ENCODE data around the gene SLC6A8. TPM values are rescaled to one million over a fixed set of nuclear protein-coding genes. Genes with fewer than 3 reads are reported as not detected.
A peak's percentile ranks its signal among the peaks of the same experiment; 100 is the strongest.

The SLC6A8 gene
- total and polyA plus RNA-seq, 2 donors from 2014 or later: 79.7 to 110 TPM

DNA sequence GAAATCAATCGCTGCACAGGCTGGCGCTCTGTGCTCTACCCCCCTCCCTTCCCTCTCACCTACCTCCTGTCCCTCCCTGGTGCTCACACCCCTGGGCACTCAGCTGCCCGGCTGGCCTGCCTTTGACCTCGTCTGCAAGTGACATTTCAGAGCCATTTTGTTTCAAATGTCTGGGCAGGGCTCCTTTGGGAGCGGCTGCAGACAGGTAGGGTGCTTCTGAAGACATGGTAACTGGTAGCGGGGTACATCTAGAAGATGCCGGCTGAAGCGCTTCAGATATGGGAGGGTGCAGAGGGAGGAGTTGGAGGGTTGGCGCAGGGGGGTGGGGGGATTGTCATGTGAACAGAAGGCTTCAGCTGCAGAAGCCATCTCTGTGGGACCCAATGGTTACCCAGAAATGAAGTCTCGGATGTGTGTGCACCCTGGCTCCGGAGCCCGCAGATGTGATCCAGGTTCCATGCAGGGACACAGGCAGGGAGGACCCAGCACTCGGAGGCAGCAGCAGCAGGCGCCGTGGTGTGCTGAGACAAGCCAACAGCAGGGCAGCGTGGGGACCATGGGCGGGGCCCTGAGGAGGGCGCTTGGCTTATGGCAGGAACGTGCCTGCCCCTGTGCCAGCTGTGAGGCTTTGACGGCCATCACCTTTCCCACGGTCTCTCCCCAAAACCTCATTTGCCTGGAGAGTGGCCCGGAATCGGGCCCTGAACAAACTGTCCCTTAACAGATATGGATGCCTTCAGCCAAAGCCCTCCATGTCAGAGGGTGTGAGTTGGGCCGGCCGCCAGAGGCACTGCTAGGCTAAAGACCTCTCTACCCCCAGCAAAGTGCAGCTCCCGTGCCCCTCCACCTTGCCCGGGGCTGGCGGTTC is 48.3 kb upstream of the SLC6A8 start:
- Histone ChIP-seq H3K27me3 (ENCODE audit: control insufficient read depth, insufficient read depth, low read length) (peaks cover 3% of the 10 kb centered on the region), H3K4me1 (ENCODE audit: control insufficient read depth in 2 of 3, insufficient read depth in 2 of 3, low read depth in 1 of 3, low read length in 3 of 3) (peaks cover 0 to 6% (median 0%) of the 10 kb centered on the region in 3 donors), H3K4me3 (ENCODE audit: low read length in 3 of 3) (no peak overlapping the region), H3K27ac (ENCODE audit: low read depth in 2 of 2, low read length in 2 of 2) (no peak overlapping the region), H3K9me3 (ENCODE audit: control insufficient read depth in 2 of 3, insufficient read depth in 1 of 3, low read length in 3 of 3) (no peaks in the 10 kb centered on the region), H3K9ac (ENCODE audit: low read length in 3 of 3) (no peak overlapping the region), H3K36me3 (ENCODE audit: control insufficient read depth in 2 of 3, insufficient read depth in 3 of 3, low read length in 3 of 3) (no peaks in the 10 kb centered on the region)
- intact Hi-C loops (cut with DNase I): no loop called here
- FAIRE-seq (no peak), DNase-seq (peak in 2 of 5 donors; percentile 38 to 41)
- TF ChIP-seq, protein P1, sequence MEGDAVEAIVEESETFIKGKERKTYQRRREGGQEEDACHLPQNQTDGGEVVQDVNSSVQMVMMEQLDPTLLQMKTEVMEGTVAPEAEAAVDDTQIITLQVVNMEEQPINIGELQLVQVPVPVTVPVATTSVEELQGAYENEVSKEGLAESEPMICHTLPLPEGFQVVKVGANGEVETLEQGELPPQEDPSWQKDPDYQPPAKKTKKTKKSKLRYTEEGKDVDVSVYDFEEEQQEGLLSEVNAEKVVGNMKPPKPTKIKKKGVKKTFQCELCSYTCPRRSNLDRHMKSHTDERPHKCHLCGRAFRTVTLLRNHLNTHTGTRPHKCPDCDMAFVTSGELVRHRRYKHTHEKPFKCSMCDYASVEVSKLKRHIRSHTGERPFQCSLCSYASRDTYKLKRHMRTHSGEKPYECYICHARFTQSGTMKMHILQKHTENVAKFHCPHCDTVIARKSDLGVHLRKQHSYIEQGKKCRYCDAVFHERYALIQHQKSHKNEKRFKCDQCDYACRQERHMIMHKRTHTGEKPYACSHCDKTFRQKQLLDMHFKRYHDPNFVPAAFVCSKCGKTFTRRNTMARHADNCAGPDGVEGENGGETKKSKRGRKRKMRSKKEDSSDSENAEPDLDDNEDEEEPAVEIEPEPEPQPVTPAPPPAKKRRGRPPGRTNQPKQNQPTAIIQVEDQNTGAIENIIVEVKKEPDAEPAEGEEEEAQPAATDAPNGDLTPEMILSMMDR (IDR thresholded peaks at IDR 0.05; ENCODE audit: borderline replicate concordance, extremely low read depth, insufficient read depth): no peak

DNA sequence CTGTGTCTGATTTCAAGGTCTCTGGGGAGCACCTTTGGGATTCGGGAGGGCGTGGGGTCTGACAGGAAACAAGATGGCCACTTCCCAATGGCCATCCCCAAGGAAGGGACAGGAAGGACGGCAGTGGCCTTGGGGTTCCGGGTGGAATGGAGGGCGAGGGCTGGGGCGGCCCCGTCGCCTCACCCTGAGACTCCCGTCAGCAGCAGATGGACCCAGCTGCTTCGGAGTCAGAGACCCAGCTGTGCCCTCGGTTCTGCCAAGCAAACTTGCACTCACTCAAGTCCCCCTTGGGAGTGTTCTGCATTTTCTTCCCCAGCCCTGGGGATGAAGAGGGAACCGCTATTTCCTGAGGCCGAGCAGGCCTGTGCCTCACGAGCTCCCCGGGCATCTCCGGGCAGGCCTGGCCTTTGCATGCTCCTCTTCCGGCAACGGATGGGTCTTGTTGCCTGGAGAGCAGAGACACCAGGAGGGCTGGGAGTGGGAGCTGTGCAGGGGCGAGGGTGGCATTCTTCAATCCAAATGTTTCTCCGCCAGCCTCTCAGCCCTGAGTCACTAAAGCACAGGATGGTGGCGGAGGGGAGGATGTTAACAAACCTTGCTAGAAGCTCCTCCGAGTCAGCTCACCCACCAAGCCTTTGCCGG is 47.6 kb upstream of the SLC6A8 start:
- TF ChIP-seq, protein P1 (IDR thresholded peaks at IDR 0.05; ENCODE audit: borderline replicate concordance, extremely low read depth, insufficient read depth): no peak
- peaks cover 3% of the 10 kb centered on the region for H3K27me3 ChIP-seq (ENCODE audit: control insufficient read depth, insufficient read depth, low read length)
- intact Hi-C loops (cut with DNase I): no loop called here
- H3K4me3 ChIP-seq (ENCODE audit: low read length in 3 of 3): no peak overlapping the region
- peak in 2 of 5 donors; percentile 33 to 45 for DNase-seq
- H3K9me3 ChIP-seq (ENCODE audit: control insufficient read depth in 2 of 3, insufficient read depth in 1 of 3, low read length in 3 of 3): no peaks in the 10 kb centered on the region
- peaks cover 0 to 6% (median 0%) of the 10 kb centered on the region in 3 donors for H3K4me1 ChIP-seq (ENCODE audit: control insufficient read depth in 2 of 3, insufficient read depth in 2 of 3, low read depth in 1 of 3, low read length in 3 of 3)
- no peak overlapping the region for H3K27ac ChIP-seq (ENCODE audit: low read depth in 2 of 2, low read length in 2 of 2)
- H3K36me3 ChIP-seq (ENCODE audit: control insufficient read depth in 2 of 3, insufficient read depth in 3 of 3, low read length in 3 of 3): no peaks in the 10 kb centered on the region
- no peak overlapping the region for H3K9ac ChIP-seq (ENCODE audit: low read length in 3 of 3)
- FAIRE-seq: no peak

DNA sequence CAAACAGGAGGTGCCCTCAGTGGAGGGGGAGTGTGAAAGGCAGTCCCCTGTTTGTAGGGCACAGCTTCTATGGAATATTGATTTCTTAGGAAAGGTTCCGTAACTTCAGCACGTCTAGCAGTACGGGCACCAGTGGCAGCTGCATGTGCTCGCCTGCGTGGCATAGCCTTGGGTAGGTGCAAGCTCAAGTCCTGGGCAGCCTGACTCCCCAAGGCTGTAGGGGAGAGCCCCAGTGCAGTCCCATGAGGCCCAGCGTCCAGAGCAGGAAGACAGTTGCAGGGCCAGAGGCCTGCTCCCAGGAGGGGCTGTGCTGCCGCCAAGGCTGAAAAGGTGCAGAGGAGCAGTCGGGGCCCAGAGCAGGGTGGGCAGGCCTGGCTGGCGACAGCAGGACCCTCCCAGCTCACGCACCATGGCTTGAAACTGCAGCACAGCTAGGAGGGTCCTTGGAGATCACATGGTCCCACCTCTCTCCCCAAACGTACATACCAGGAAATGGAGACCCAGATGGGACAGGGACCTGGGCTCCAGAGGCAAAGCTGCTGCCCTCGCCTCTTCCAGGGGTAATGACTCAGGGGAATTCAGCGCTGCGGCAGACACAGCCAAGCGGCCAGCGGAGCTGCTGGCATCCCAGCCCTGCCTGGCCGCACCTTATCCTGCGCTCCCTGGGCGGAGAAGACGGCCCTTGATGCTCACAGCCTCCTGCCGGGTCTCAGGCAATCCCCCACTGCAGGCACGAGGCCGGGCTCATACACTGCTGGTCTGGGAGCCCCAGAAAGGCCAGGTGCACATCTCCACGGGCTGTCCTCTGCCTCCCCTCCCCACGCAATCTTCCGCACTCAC is 46.8 kb upstream of the SLC6A8 start:
- no peak for FAIRE-seq

More for the DNA sequence above, 46.8 kb upstream of the SLC6A8 start:
- H3K27ac ChIP-seq (ENCODE audit: low read depth in 2 of 2, low read length in 2 of 2): no peak overlapping the region
- peaks cover 0 to 6% (median 0%) of the 10 kb centered on the region in 3 donors for H3K4me1 ChIP-seq (ENCODE audit: control insufficient read depth in 2 of 3, insufficient read depth in 2 of 3, low read depth in 1 of 3, low read length in 3 of 3)
- intact Hi-C loops (cut with DNase I): no loop called here
- H3K27me3 ChIP-seq (ENCODE audit: control insufficient read depth, insufficient read depth, low read length): peaks cover 3% of the 10 kb centered on the region
- no peaks in the 10 kb centered on the region for H3K9me3 ChIP-seq (ENCODE audit: control insufficient read depth in 2 of 3, insufficient read depth in 1 of 3, low read length in 3 of 3)
- H3K9ac ChIP-seq (ENCODE audit: low read length in 3 of 3): no peak overlapping the region
- no peaks in the 10 kb centered on the region for H3K36me3 ChIP-seq (ENCODE audit: control insufficient read depth in 2 of 3, insufficient read depth in 3 of 3, low read length in 3 of 3)
- no peak overlapping the region for H3K4me3 ChIP-seq (ENCODE audit: low read length in 3 of 3)
- DNase-seq: peak in 2 of 5 donors; percentile 40 to 56
- TF ChIP-seq, protein P1 (IDR thresholded peaks at IDR 0.05; ENCODE audit: borderline replicate concordance, extremely low read depth, insufficient read depth): no peak

All from kidney (tissue), 14 donors.